ENCODE results near the gene BST1.
"Not testable (repeated sequence)": the region's sequence is repeated elsewhere in the genome, so short reads cannot be mapped to it uniquely, and the experiment has no call there.

The BST1 gene

GRCh38 chr4:15714141-15714540, 11.3 kb downstream of the BST1 start:
- no peak for DNase-seq

DNA sequence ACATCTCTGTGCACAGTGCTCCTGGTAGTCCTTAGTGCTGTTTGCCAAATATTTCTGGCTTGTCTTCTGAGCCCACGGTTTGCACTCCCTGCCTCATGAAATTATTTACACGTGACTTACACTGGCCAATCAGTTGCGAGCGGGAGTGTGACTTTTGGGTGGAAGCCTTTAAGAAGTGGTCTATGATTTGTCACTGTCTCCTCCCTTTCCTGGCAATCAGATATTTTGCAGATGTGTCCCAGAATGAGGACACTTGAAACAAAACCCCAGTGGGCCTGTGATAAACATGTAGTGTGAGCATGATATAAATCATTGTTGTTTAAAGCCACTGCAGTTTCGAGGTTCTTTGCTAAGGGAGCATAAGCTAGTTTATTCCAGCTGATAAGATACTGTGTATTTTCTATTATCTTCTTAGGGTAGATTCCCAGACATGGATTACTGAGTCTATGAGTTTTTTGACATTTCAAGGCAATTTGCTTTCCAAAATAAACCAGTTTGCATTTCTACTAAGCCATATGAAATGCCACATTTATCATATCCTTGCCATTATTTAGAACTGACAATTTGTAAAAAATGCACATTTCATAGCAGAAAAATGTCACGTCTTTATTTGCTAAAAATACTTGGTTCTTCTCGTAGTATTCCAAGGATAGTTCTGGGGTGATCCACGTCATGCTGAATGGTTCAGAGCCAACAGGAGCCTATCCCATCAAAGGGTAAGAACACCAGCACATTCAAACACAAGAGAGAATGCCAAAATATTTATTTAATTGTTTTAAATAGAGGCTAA, 12.0 kb downstream of the BST1 start:
- DNase-seq = no peak

GRCh38 chr4:15716115-15716514, 13.2 kb downstream of the BST1 start:
- no peak for DNase-seq

- no peak for DNase-seq
Observed at GRCh38 chr4:15717086-15717485, 14.2 kb downstream of the BST1 start.

GRCh38 chr4:15717657-15718416, 15.0 kb downstream of the BST1 start:
- DNase-seq = no peak

DNA sequence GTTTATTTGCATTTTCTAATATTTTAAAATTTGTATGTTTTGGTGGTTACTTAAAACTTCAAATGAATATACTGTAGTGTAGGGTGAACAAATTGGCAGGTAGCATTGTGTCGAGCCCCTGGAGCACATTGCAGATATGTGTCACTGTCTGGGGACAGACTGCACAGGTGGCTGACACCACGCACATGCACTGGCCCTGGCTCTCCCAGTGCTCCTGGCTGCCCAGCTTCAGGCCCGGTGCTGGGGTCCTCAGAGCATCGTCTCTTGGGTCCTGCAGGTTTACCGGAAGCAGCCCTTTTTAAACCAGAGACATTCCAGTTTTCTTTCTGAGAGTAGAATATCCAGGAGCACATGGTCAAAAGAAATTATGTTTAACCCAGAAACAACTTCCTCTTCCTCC, 15.6 kb downstream of the BST1 start:
- no peak for DNase-seq

GRCh38 chr4:15718959-15719358, 16.1 kb downstream of the BST1 start:
- no peak for DNase-seq

- DNase-seq = no peak
Observed at GRCh38 chr4:15719506-15719905, 16.6 kb downstream of the BST1 start.

- DNase-seq = no peak
Observed at GRCh38 chr4:15720851-15721250, 18.0 kb downstream of the BST1 start.

DNA sequence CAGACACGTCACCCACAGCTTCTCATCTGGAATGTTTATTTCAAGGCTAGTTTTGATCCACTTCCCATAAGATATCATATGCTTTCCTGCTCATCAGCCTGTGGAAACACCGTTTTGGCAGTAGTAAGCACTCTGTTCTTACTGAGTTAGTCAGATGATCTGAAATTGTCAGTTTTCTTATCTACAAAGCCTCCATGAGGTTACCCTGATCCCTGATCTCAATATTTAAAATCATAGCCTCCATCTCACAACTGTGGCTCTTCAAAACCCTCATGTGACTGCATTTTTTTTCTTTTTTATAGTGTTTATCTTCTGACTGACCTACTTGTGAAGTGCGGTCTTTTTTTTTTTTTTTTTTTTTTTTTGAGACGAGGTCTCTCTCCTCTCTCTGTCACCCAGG, 22.7 kb downstream of the BST1 start:
- DNase-seq = no peak

- DNase-seq = no peak
Observed at GRCh38 chr4:15729910-15730533, 27.2 kb downstream of the BST1 start.

DNA sequence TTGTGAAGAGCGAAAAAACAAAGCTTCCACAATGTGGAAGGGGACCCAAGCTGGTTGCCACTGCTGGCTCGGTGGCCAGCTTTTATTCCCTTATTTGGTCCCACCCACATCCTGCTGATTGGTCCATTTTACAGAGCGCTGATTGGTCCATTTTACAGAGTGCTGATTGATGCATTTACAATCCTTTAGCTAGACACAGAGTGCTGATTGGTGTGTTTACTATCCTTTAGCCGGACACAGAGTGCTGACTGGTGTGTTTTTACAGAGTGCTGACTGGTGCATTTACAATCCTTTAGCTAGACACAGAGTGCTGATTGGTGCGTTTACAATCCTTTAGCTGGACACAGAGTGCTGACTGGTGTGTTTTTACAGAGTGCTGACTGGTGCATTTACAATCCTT, 30.2 kb downstream of the BST1 start:
- not testable (repeated sequence) for DNase-seq

DNA sequence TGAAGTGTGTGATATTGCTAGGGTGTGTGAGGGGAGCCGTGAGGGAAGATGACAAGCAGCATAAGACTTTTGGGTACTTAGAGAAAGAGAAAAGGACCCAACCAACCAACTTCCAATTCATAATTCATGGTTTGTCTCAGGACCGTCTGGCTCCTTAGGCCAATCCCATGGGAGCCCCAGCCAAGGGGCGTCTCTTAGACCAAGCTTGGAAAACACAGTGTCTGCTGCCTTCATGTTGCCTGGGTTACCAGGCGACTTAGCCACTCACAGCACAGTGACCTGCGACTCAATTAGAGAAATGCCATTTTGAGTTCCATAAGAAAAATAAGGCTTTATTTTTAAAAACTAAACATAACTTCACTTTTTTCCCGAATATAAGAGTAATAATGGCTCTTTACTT, 32.7 kb downstream of the BST1 start:
- no peak for DNase-seq

DNA sequence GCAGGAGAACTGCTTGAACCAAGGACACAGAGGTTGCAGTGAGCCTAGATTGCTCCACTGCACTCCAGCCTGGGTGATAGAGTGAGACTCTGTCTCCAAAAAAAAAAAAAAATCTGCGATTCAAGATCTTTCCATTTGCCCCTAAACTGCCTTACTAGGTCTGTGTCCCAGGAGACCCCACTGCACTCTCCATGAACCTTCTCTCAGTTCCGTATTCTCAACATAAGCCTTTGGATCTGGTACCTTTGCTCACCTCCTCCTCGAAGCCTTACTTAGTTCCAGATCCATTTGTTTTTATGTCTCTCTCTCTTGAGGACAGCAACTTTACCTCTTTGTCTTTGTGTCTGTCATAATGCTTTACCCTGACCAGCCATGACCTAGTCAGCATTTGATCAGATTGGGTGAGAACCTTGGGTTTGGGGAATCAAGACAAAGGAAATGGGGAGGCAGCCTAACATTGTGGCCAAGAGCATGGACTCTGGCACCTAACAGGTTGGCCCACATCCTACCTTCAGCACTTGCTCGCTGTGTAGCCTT, 33.7 kb downstream of the BST1 start:
- no peak for DNase-seq

DNA sequence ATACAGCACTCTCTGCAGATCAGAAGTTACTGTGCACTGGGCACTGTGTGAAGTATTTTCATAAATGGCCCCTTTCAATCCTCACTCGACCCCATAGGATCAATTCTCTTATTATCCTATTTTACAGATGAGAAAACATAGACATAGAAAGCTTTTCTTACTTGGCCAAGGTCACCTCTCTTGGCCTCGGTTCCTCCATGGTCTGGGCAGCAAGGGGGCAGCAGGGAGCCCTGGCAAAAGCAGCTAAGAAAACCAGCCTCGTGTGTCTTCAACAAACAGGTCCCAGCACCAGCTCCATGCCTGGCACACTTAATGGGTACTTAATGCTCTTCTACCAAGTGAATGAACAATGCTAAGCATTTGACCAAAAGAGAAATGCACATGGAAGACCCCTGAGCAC, 34.4 kb downstream of the BST1 start:
- DNase-seq = no peak

DNA sequence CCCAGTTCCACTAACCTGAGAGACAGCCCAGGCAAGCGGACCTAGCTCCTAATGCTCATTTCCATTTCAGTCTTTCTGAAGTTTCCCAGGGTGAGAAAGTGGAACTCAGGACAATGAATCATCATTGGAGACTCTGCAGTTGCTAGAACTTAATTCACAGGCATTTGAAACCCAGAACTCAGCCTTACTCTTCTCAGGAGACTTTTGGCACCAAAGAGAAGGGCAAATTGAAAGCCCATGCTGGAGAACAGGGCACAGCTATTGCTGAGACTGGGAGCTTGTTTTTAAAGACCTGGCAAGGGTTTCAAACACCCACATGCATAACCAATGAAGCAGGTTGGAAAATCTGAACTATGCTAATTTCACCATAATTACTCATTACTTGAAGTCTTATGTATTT, 36.0 kb downstream of the BST1 start:
- DNase-seq = no peak

- no peak for DNase-seq
Observed at GRCh38 chr4:15740764-15741404, 38.0 kb downstream of the BST1 start.

- no peak for DNase-seq
Observed at GRCh38 chr4:15742083-15742582, 39.3 kb downstream of the BST1 start.

GRCh38 chr4:15742637-15743036, 39.8 kb downstream of the BST1 start:
- DNase-seq = no peak

- no peak for DNase-seq
Observed at GRCh38 chr4:15744016-15744545, 41.2 kb downstream of the BST1 start.

DNA sequence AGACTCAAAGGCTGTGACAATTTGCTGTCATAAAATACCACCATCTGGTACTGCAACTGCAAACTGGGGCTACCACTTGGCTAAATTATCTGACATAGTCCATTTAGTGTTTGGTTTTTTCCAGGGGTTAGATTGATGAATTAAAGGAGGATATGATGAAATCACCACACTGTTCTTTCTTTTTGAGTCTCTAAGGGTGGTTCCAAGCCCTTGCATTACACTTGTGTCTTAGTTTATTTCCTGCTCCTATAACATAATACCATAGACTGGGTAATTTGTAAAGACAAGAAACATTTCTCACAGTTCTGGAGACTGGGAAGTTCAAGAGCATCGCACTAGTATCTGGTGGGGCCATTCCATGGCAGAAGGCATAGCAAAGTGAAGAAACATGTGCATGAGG, 43.2 kb downstream of the BST1 start:
- DNase-seq = no peak

DNA sequence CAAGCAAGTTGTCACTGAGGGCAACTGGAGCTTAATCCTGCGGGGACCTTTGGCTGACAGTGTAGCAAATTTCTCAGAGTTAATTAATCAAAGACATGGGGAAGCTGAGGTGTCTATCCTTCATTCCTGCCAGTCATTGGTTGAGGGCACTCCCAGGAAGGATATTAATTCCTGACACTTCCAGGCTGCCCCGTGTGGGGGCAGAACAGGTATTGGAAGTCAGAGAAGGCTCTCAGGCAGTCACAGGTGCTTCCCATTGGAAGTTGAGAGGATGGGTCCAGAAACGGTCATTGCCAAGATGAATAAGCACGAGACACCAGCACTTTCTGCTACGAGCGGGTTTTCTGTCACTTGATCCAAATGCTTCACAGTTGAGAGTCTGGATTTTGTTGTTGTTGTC, 46.1 kb downstream of the BST1 start:
- no peak for DNase-seq

GRCh38 chr4:15751153-15751552, 48.3 kb downstream of the BST1 start:
- DNase-seq = no peak

Measured in activated CD8-positive, alpha-beta memory T cell treated with anti-CD3 and anti-CD28 coated beads, Interleukin-2, amount 50 U/mL, for 48 hours (primary cell).